ENCODE measurements around the gene APBA3.

DNA sequence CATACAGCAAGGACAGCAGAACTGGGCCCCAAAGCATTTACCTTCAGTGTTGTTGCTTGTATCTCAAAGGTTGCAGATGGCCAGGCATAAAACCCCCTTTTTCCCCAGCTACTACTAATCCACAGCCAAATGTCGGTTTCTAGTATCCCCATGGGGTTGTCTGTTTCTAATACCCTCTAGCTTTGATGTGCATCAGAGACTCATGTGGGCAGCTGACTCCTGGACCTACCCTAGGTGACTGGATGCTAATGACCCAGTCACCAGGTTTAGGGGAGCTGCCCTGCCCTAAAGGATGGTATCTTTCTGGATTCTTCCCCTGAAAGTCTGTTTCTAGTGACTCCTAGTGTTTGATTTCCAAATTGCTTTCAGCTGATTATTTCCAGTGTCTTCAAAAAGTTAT lies 29.4 kb downstream of the APBA3 start:
- TF ChIP-seq, protein P1, sequence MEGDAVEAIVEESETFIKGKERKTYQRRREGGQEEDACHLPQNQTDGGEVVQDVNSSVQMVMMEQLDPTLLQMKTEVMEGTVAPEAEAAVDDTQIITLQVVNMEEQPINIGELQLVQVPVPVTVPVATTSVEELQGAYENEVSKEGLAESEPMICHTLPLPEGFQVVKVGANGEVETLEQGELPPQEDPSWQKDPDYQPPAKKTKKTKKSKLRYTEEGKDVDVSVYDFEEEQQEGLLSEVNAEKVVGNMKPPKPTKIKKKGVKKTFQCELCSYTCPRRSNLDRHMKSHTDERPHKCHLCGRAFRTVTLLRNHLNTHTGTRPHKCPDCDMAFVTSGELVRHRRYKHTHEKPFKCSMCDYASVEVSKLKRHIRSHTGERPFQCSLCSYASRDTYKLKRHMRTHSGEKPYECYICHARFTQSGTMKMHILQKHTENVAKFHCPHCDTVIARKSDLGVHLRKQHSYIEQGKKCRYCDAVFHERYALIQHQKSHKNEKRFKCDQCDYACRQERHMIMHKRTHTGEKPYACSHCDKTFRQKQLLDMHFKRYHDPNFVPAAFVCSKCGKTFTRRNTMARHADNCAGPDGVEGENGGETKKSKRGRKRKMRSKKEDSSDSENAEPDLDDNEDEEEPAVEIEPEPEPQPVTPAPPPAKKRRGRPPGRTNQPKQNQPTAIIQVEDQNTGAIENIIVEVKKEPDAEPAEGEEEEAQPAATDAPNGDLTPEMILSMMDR (IDR thresholded peaks at IDR 0.05; ENCODE audit: insufficient read depth, low read length): no peak
- no peak for TF ChIP-seq GABPA (IDR thresholded peaks at IDR 0.05; ENCODE audit: low read depth)
- TF ChIP-seq, protein P2, sequence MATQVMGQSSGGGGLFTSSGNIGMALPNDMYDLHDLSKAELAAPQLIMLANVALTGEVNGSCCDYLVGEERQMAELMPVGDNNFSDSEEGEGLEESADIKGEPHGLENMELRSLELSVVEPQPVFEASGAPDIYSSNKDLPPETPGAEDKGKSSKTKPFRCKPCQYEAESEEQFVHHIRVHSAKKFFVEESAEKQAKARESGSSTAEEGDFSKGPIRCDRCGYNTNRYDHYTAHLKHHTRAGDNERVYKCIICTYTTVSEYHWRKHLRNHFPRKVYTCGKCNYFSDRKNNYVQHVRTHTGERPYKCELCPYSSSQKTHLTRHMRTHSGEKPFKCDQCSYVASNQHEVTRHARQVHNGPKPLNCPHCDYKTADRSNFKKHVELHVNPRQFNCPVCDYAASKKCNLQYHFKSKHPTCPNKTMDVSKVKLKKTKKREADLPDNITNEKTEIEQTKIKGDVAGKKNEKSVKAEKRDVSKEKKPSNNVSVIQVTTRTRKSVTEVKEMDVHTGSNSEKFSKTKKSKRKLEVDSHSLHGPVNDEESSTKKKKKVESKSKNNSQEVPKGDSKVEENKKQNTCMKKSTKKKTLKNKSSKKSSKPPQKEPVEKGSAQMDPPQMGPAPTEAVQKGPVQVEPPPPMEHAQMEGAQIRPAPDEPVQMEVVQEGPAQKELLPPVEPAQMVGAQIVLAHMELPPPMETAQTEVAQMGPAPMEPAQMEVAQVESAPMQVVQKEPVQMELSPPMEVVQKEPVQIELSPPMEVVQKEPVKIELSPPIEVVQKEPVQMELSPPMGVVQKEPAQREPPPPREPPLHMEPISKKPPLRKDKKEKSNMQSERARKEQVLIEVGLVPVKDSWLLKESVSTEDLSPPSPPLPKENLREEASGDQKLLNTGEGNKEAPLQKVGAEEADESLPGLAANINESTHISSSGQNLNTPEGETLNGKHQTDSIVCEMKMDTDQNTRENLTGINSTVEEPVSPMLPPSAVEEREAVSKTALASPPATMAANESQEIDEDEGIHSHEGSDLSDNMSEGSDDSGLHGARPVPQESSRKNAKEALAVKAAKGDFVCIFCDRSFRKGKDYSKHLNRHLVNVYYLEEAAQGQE (IDR thresholded peaks at IDR 0.05; ENCODE audit: insufficient replicate concordance, low read depth): no peak
- no peak for TF ChIP-seq POLR2AphosphoS5 (IDR thresholded peaks at IDR 0.05; ENCODE audit: low read depth)
- no peak for TF ChIP-seq SPI1 (IDR thresholded peaks at IDR 0.05; ENCODE audit: borderline replicate concordance, low read depth)

All from HL-60 (cell line).